Ectodermal cell (in vitro differentiated cells): ENCODE results near the gene CNPPD1.

Experiments used
- H3K27ac ChIP-seq: 2 replicates; pipeline ENCODE4 v1.7.0; 2013; ENCODE audit warnings: mild to moderate bottlenecking, low read depth, low read length; ENCODE audit not compliant: insufficient read depth, poor library complexity, severe bottlenecking
- H3K27me3 ChIP-seq: 2 replicates; pipeline ENCODE4 v1.7.0; 2013; ENCODE audit warnings: mild to moderate bottlenecking, low read length; ENCODE audit not compliant: insufficient read depth, control insufficient read depth, poor library complexity, severe bottlenecking
- H3K36me3 ChIP-seq: one replicate; pipeline ENCODE4 v1.7.0; 2013; ENCODE audit warnings: low read length; ENCODE audit not compliant: control insufficient read depth, insufficient read depth
- H3K4me1 ChIP-seq: one replicate; pipeline ENCODE4 v1.7.0; 2013; ENCODE audit warnings: low read length; ENCODE audit not compliant: control insufficient read depth, insufficient read depth
- H3K4me3 ChIP-seq: 2 replicates; pipeline ENCODE4 v1.7.0; 2013; ENCODE audit warnings: low read depth, low read length, control low read depth; ENCODE audit not compliant: insufficient read depth
- H3K9me3 ChIP-seq: 2 replicates; pipeline ENCODE4 v1.7.0; 2013; ENCODE audit warnings: mild to moderate bottlenecking, low read length, moderate library complexity; ENCODE audit not compliant: control insufficient read depth
- WGBS, 2 experiments: methylation state at CpG; one replicate each; pipeline ENCODE4 v1.1.7; 2013; ENCODE audit warnings: missing lambda C conversion rate in 2 of 2; 5-methylcytosine and 5-hydroxymethylcytosine counted together

Gene CNPPD1

DNA sequence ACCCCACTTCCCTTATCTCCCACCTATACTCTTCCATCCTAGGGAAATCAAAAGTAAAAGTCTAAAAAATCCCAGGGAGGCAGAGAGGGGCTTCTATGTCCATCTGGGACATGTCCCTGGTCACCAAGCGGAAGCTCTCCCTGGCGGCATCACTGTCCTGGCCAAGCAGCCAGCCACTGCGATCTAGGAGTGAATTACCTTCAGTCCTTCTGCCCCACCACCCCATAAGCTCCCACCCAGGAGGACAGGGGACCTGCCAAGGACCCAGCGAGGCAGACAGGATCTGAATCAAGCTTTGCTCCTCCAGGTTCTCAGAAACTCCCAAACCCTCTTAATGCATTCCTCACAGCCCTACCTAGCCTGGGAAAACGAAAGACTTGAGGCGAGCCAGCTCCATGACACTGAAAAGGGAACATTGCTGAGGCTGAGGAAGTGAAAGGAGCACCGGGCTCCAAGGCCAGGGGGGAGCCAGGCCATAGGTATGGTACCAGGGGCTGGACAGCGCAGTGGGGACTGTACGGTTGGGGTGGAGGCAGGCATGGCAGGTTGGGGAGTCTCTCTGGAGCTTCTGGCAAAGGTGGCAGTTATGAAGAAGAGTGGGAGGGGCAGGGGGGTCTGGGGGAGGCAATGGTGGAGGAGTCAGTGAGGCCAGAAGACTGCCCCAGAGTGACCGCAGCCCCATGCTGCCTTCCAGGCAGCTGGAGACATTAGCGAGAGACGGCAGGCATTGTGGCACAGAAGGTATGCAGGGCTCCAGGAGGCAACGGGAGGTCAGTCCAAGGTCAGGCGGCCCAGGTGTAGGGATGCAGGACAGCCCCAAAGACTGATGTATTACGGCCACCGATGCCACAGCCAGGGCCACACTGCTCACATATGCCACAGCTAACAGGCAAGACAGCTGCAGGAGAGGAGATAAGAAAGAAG lies 4.2 kb downstream of the CNPPD1 start:
- 90% methylated on average over 16 of the region's 16 CpGs for WGBS, 2 experiments
- no peaks in the 10 kb centered on the region for H3K36me3 ChIP-seq
- H3K9me3 ChIP-seq, result no peaks in the 10 kb centered on the region
- no peaks in the 10 kb centered on the region for H3K27me3 ChIP-seq
- H3K4me3 ChIP-seq, result no peak overlapping the region
- peaks cover 6% of the 10 kb centered on the region for H3K4me1 ChIP-seq
- no peak overlapping the region for H3K27ac ChIP-seq

DNA sequence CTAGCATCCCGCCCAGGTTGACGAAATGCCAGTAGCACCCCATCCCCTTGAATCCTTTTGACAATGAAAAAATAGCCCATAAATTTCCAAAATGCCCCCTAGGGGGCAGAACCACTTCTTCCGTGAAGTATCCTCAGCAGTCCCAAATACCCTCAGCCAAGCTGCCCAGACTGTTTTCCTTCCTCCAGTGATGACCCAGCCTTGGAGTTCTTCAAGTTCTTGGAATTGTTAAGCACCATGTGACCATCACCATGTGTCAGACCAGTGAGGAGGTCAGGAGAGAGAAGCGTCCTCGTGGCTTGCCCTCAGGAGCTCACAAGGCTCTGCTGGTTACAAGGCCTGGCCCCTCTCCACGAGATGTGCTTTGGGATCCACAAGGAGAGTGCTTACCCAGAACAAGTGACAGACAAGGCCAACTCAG lies 5.5 kb downstream of the CNPPD1 start:
- Histone ChIP-seq H3K4me3 (no peak overlapping the region), H3K36me3 (no peaks in the 10 kb centered on the region), H3K27me3 (no peaks in the 10 kb centered on the region), H3K4me1 (peaks cover 6% of the 10 kb centered on the region), H3K27ac (no peak overlapping the region), H3K9me3 (no peaks in the 10 kb centered on the region)
- WGBS, 2 experiments, result 63 to 65% methylated on average over 6 of the region's 6 CpGs

DNA sequence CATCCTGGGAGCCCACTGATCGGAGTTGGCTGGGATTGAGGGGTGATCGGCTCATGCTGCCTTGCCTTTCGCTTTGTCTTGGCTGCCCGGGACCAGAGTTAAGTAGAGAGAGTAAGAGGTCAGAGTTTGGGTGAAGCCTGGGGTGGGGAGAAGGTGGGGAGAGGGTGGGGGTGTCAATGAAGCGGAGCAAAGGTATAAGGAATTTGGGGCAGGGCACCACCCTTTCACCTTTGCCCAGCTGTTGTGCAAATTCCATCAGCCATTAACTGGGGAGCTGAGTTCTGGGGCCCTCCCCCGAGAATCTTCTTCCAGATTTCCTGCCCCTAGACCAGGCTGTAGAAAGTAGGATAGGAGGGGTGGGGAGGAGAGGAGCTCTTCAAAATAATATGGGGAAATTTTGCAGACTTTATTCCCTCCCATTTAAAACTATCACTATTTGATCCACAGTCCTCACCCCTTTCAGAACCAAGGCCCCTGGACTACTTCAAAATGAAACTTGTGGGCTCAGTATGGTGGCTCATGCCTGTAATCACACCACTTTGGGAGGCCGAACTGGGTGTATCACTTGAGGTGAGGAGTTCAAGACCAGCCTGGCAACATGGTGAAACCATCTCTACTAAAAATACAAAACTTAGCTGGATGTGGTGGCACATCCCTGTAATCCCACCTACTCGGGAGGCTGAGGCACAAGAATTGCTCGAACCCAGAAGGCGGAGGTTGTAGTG lies 6.6 kb downstream of the CNPPD1 start, which contains the start of gene SLC23A3:
SLC23A3 (minus strand) TSS at position 100 of the 725 bp plus-strand sequence; CDS start at position 55, 45 bp downstream.
- H3K4me3 ChIP-seq, result no peak within 1 kb of the TSS

DNA sequence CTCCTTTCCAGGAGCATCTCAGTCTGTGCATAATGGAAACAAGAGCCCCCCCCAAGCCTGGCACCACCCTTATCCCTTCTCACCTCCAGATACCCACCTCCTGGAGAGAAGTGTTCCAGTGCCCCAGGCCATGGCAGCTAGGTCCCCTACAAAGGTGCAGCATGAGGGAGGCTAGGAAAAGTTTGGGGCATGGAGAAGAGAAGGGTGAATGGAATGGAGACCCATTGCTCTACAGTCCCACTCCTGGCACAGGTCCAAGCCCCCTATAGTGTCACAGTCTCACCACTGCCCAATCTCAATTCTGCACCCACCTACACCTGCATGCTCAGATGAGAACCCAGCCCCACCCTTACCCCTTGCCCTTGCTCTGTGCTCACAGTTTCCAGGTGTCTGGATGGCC lies 7.8 kb downstream of the CNPPD1 start:
- Histone ChIP-seq H3K4me3 (no peak overlapping the region), H3K4me1 (no peaks in the 10 kb centered on the region), H3K9me3 (no peaks in the 10 kb centered on the region), H3K27ac (no peak overlapping the region), H3K27me3 (no peaks in the 10 kb centered on the region), H3K36me3 (no peaks in the 10 kb centered on the region)

More for the DNA sequence above, 6.6 kb downstream of the CNPPD1 start, which contains the start of gene SLC23A3:
- Histone ChIP-seq H3K9me3 (no peaks in the 10 kb centered on the region), H3K27ac (no peak within 1 kb of the TSS), H3K4me1 (no peaks in the 10 kb centered on the region), H3K27me3 (no peaks in the 10 kb centered on the region), H3K36me3 (no peaks in the 10 kb centered on the region)
- 89 to 90% methylated on average over 10 of the region's 10 CpGs for WGBS, 2 experiments

DNA sequence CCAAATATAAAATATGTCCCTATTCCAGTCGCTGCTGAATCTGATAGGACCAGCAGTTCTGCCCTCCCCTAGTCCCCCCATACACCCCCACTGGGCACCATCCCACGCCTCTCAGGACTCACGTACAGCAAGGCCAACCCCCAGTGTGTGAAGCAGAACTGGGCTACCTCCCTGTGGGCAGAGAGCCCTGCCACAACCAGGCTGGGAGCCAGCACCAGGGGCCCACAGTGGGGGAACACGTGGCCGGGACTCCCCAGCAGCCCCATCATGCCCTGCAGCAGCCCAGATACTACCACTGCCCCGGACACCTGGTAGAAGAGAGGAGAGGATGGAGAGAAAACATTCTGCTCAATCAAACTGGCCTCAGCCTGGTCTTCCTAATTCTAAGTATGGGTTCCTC lies 8.2 kb downstream of the CNPPD1 start:
- H3K27me3 ChIP-seq, result no peaks in the 10 kb centered on the region
- 82 to 85% methylated on average over 6 of the region's 6 CpGs for WGBS, 2 experiments
- no peaks in the 10 kb centered on the region for H3K4me1 ChIP-seq
- H3K4me3 ChIP-seq, result no peak overlapping the region
- no peaks in the 10 kb centered on the region for H3K9me3 ChIP-seq
- H3K36me3 ChIP-seq, result no peaks in the 10 kb centered on the region
- H3K27ac ChIP-seq, result no peak overlapping the region

DNA sequence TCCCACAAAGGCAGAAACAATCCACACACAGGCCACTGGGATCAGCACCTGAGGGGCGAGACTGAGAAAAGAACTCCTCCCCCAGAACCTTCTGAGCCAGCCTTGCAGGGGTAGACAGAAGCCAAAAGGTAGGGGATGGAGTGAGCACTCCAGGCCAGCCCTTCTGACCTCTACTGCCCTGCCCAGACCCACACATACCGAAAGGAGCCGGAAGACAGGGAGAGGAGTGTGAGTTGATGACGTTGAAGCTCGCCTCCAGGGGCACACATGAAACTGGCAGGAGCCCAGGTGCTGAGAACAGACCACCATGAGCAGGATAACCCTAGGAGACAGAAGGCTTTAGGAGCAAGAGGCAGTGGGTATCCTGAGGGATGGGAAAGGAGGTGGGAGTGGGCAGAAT lies 8.7 kb downstream of the CNPPD1 start:
- Histone ChIP-seq H3K9me3 (no peaks in the 10 kb centered on the region), H3K4me1 (no peaks in the 10 kb centered on the region), H3K27me3 (peaks cover 4% of the 10 kb centered on the region), H3K27ac (no peak overlapping the region), H3K4me3 (no peak overlapping the region), H3K36me3 (no peaks in the 10 kb centered on the region)
- WGBS, 2 experiments, result 60 to 64% methylated on average over 5 of the region's 5 CpGs

DNA sequence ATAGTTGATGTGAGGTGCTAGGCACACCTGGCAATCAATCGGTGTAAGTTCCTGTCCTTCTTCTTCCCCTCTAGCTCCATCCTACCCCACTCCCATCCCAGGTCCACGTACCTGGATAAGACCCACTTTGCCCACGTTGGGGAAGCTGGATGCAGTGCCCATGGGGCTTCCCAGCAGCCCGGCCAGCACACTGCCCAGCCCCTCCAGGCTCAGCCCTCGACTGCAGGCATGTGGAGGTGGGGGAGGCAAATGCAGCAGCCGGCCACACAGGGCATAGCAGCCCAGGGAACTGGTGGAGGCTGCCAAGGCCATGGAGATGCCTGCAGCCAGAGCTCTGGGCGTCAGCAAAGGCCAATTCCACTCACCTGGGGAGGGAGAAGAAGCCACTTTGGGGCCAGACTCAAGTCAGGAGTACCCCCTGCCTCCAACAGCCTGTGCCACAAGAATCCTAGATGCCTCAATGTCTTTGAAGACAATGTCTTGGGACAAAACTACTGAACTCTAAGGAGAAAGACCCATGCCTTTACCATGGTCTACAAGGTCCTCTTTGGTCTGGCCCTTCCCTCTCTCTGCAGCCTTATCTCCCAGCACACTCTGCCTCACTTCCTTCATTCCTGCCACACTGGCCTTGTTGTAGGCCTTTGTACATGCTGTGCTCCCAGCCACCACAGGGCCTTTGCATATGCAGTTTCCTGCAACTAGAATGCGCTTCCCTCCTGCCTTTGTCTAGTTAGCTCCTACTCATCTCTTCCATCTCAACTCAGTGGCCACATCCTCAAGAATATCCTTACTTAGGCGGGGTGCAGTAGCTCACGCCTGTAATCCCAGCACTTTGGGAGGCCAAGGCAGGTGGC lies 11.4 kb downstream of the CNPPD1 start:
- Histone ChIP-seq H3K4me3 (no peak overlapping the region), H3K4me1 (no peaks in the 10 kb centered on the region)
- WGBS, 2 experiments, result 83% methylated on average over 10 of the region's 10 CpGs

DNA sequence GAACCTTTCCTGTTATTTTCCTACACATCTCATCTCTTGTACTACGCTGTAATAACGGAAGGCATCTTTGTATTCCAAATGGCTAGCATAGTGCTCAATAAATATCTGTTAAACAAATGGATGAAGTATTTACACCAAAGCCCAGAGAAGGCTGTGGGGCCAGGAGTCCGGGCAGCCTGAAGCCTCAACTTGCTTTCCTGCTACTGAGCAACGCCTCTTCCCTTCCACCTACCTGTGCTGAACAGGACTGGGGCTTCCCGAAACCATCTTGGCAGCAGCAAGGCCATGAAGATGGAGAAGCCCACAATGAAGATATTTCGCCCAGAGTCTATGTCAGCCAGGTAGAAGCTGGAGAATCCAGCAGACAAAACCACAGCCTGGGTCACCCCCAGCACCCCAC lies 13.6 kb downstream of the CNPPD1 start:
- Histone ChIP-seq H3K36me3 (no peaks in the 10 kb centered on the region), H3K27me3 (peaks cover 7% of the 10 kb centered on the region), H3K27ac (no peak overlapping the region), H3K9me3 (no peaks in the 10 kb centered on the region), H3K4me1 (no peaks in the 10 kb centered on the region), H3K4me3 (no peak overlapping the region)
- WGBS, 2 experiments, result 87 to 92% methylated on average over 5 to 6 of the region's 6 CpGs

More for the DNA sequence above, 11.4 kb downstream of the CNPPD1 start:
- Histone ChIP-seq H3K27ac (no peak overlapping the region), H3K27me3 (peaks cover 7% of the 10 kb centered on the region), H3K36me3 (no peaks in the 10 kb centered on the region), H3K9me3 (no peaks in the 10 kb centered on the region)

DNA sequence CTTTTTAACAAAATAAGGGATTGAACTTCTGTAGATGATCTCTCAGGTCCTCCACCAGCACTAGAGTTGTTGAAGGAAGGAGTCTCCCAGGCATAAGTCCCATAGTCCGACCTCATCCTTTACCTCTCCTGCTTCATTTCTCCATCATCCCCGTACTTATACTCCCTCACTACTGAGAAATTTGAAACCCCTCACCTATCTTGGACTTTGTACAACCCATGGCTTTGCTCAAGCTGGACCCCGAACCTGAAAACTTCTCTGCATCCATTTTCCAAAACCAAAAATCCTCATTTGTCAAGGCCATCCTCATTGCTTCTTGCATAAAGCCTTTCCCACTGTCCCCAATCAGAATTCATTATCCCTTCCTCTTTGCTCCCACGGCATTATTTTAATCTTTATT lies 15.6 kb downstream of the CNPPD1 start:
- Histone ChIP-seq H3K9me3 (no peaks in the 10 kb centered on the region), H3K4me3 (peak overlapping the region; percentile 66), H3K27me3 (peaks cover 7% of the 10 kb centered on the region), H3K4me1 (no peaks in the 10 kb centered on the region), H3K27ac (no peak overlapping the region), H3K36me3 (no peaks in the 10 kb centered on the region)
- WGBS, 2 experiments, result 71 to 72% methylated on average over 4 of the region's 4 CpGs
